ENCODE measurements around the gene TMEM89.

DNA sequence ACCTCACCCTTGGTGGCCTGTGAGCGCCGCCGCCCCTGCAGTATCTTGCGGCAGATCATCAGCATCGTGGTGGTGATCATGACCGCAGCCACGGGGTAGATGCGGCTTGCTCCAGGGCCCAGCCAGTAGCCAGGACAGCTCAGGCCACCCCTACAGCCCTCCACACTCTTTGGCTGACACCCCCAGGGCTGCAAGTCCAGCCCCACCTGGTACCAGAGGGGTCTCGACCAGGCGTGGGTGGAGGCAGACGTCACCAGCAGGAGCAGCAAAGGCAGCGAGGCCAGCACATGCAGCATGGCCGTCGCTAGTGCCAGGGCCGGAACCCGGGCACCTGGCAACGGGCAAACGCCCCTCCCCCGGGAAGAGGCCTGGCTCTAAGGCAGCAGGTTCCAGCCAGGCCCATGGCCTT is at the start of gene TMEM89:
- TF ChIP-seq CTCF (optimal IDR thresholded peaks at IDR 0.05 in 1 of 3, IDR thresholded peaks at IDR 0.05 in 1 of 3, conservative IDR thresholded peaks at IDR 0.05 in 1 of 3; ENCODE audit: extremely low read depth in 1 of 3, insufficient read depth in 2 of 3, low read length in 3 of 3): no peak
- no peak for TF ChIP-seq EZH2 (IDR thresholded peaks at IDR 0.05; ENCODE audit: low read length)
